GM12872 (cell line): ENCODE results near the gene OASL.

Source experiments
- CTCF ChIP-seq: IDR thresholded peaks from 3 replicates; pipeline ENCODE4 v1.5.1; 2011; ENCODE audit warnings: low read depth, mild to moderate bottlenecking, low read length, moderate library complexity; ENCODE audit not compliant: insufficient read depth

OASL gene

GRCh38 chr12:120981407-120981941 lies 57.6 kb downstream of the OASL start:
- TF ChIP-seq CTCF = no peak

GRCh38 chr12:120980800-120981368 lies 58.2 kb downstream of the OASL start:
- no peak for TF ChIP-seq CTCF

GRCh38 chr12:120979862-120980696 lies 59.0 kb downstream of the OASL start:
- no peak for TF ChIP-seq CTCF

GRCh38 chr12:120979220-120979861 lies 59.7 kb downstream of the OASL start:
- TF ChIP-seq CTCF = no peak

GRCh38 chr12:120978296-120979219 lies 60.5 kb downstream of the OASL start, which contains the start of gene HNF1A:
TSS of gene HNF1A (plus strand) at chr12:120978543. CDS start at chr12:120978769, 226 bp downstream.
- no peak for TF ChIP-seq CTCF

- TF ChIP-seq CTCF = no peak
These were observed 61.3 kb downstream of the OASL start for GRCh38 chr12:120977531-120978295.
